CD4-positive, alpha-beta T cell (primary cell): Measurements from ENCODE around the gene SH3RF2. TPM values are rescaled to one million over a fixed set of nuclear protein-coding genes. Genes with fewer than 3 reads are reported as not detected.

Experiments used
- ATAC-seq: fragments of 200-7000 bp; cut with Tn5 transposase; one replicate; pipeline ENCODE4 v1.10.0; 2022; ENCODE audit warnings: mild to moderate bottlenecking; ENCODE audit not compliant: poor library complexity
- CTCF ChIA-PET: fragments of 350-600 bp; sonication (Branson Sonifier 250); formaldehyde crosslinking; loops from one replicate; lab custom pipeline; 2021; ENCODE audit warnings: antibody characterized with exemption, inconsistent platforms; lab: Charles Lee
- POLR2A ChIA-PET: fragments of 350-600 bp; sonication (Branson Sonifier 250); formaldehyde crosslinking; loops from one replicate; lab custom pipeline; 2021; ENCODE audit warnings: antibody characterized with exemption, inconsistent platforms; lab: Charles Lee
- DNase-seq, 14 experiments: peaks; one replicate each; pipeline ENCODE4 v3.0.0-alpha.2; 2013 to 2020; ENCODE audit warnings: mixed read lengths in 2 of 14
- H3K27ac ChIP-seq, 2 donors: one replicate each; pipeline versions ENCODE4 v1.5.1 to v1.7.0; 2013; ENCODE audit warnings: low read length in 2 of 2, low read depth in 1 of 2, mild to moderate bottlenecking in 1 of 2
- H3K27me3 ChIP-seq, 2 experiments: 1 replicate in 1 of 2; 2 replicates in 1 of 2; pipeline versions ENCODE4 v1.6.1 to v1.7.0; 2013; ENCODE audit warnings: low read length in 2 of 2, control low read depth in 1 of 2, mild to moderate bottlenecking in 1 of 2, moderate library complexity in 1 of 2; ENCODE audit not compliant: insufficient read depth in 2 of 2, control insufficient read depth in 1 of 2
- H3K36me3 ChIP-seq: one replicate; pipeline ENCODE4 v1.6.1; 2013; ENCODE audit warnings: low read length, control low read depth; ENCODE audit not compliant: insufficient read depth
- H3K4me1 ChIP-seq: one replicate; pipeline ENCODE4 v1.6.1; 2013; ENCODE audit warnings: low read length, control low read depth; ENCODE audit not compliant: insufficient read depth
- H3K4me3 ChIP-seq: one replicate; pipeline ENCODE4 v1.5.1; 2013; ENCODE audit warnings: mild to moderate bottlenecking, low read length, moderate library complexity
- H3K9me3 ChIP-seq, 2 experiments: 1 replicate in 1 of 2; 2 replicates in 1 of 2; pipeline versions ENCODE4 v1.6.1 to v1.7.0; 2013; ENCODE audit warnings: low read length in 2 of 2, mild to moderate bottlenecking in 2 of 2, control low read depth in 1 of 2, moderate library complexity in 1 of 2; ENCODE audit not compliant: control insufficient read depth in 1 of 2, insufficient read depth in 1 of 2
- H3K27ac Mint-ChIP-seq: one replicate; pipeline ENCODE4 v1.8.0; 2020; ENCODE audit warnings: mixed read lengths
- H3K27me3 Mint-ChIP-seq: one replicate; pipeline ENCODE4 v1.8.0; 2021; ENCODE audit warnings: mixed read lengths
- H3K36me3 Mint-ChIP-seq: one replicate; pipeline ENCODE4 v1.8.0; 2021; ENCODE audit warnings: low read depth, mixed read lengths
- H3K4me1 Mint-ChIP-seq: one replicate; pipeline ENCODE4 v1.8.0; 2021; ENCODE audit warnings: low read depth, mixed read lengths
- H3K4me3 Mint-ChIP-seq: one replicate; pipeline ENCODE4 v1.8.0; 2020; ENCODE audit warnings: mild to moderate bottlenecking, mixed read lengths
- H3K9me3 Mint-ChIP-seq: one replicate; pipeline ENCODE4 v1.8.0; 2020; ENCODE audit warnings: mixed read lengths
- intact Hi-C, 2 experiments: fragments of 100-400 bp; cut with DNase I in 1 of 2; cut with micrococcal nuclease in 1 of 2; formaldehyde crosslinking; loops; one replicate each; pipeline versions ENCODE4 v1.15.1 to v1.9.0; 2023 to 2025; cut with DNase I, micrococcal nuclease
- total RNA-seq, 174 experiments: library from RNA in 2 of 174; stranded (reverse) in 2 of 174; gene quantifications; one replicate each; pipeline ENCODE4 v1.2.3 and lab custom pipeline; 2021 to 2026
- TF ChIP-seq, protein P1 (sequence below): fragments of 200-600 bp; IDR thresholded peaks from one replicate; pipeline ENCODE4 v1.8.0; 2022; ENCODE audit warnings: antibody characterized with exemption, mild to moderate bottlenecking

Gene SH3RF2
- total RNA-seq, 2 experiments from 2014 or later, result 0.11 to 0.42 TPM

- H3K36me3 Mint-ChIP-seq, result no peaks in the 10 kb centered on the region
- no peaks in the 10 kb centered on the region for H3K9me3 Mint-ChIP-seq
- H3K27me3 ChIP-seq, result peaks cover 0 to 3% of the 10 kb centered on the region in 2 experiments
- H3K27ac Mint-ChIP-seq, result no peak overlapping the region
- ATAC-seq (no peak), DNase-seq (no peak)
- H3K9me3 ChIP-seq, result no peaks in the 10 kb centered on the region
- H3K36me3 ChIP-seq, result no peaks in the 10 kb centered on the region
- intact Hi-C loops, result no loop called here
- no peaks in the 10 kb centered on the region for H3K4me1 ChIP-seq
- no peak overlapping the region for H3K4me3 Mint-ChIP-seq
- H3K27me3 Mint-ChIP-seq, result peaks cover 5% of the 10 kb centered on the region
- ChIA-PET CTCF (no interaction called here), POLR2A (no interaction called here)
- no peak overlapping the region for H3K4me3 ChIP-seq
- H3K27ac ChIP-seq, result no peak overlapping the region
- TF ChIP-seq, protein P1, sequence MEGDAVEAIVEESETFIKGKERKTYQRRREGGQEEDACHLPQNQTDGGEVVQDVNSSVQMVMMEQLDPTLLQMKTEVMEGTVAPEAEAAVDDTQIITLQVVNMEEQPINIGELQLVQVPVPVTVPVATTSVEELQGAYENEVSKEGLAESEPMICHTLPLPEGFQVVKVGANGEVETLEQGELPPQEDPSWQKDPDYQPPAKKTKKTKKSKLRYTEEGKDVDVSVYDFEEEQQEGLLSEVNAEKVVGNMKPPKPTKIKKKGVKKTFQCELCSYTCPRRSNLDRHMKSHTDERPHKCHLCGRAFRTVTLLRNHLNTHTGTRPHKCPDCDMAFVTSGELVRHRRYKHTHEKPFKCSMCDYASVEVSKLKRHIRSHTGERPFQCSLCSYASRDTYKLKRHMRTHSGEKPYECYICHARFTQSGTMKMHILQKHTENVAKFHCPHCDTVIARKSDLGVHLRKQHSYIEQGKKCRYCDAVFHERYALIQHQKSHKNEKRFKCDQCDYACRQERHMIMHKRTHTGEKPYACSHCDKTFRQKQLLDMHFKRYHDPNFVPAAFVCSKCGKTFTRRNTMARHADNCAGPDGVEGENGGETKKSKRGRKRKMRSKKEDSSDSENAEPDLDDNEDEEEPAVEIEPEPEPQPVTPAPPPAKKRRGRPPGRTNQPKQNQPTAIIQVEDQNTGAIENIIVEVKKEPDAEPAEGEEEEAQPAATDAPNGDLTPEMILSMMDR, result no peak
- H3K4me1 Mint-ChIP-seq, result no peaks in the 10 kb centered on the region
Measured at GRCh38 chr5:145919413-145919812, 17.0 kb upstream of the SH3RF2 start.

DNA sequence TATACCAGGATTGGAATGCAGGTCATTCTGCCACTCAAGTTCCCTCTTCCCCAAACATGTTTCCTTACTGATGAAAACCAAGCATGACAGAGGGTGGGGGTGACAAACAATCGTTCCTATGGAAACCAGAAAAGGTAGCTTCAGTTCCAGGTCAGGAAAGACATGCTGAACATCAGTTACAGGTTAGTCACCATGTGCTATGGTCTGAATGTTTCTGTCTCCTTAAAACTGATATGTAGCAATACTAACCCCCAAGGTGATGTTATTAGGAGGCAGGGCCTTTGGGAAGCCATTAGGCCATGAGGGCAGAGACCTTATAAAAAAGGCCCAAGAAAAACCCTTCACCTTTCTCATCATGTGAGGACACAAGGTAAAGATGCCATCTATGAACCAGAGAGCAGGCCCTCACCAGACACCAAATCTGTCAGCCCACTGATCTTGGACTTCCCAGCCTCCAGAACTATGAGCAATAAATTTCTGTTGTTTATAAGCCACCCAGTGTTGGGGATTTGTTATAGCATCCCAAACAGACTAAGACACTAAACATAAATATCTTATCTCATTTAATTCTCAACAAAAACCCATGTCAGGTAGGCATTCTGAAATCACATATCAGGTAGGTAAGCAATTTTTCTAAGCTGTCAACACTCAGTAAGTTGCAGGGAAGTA lies 15.7 kb upstream of the SH3RF2 start:
- no peaks in the 10 kb centered on the region for H3K4me1 Mint-ChIP-seq
- H3K27ac Mint-ChIP-seq, result no peak overlapping the region
- CTCF ChIA-PET, result no interaction called here
- Histone ChIP-seq H3K27me3 (peaks cover 0 to 3% of the 10 kb centered on the region in 2 experiments), H3K9me3 (no peaks in the 10 kb centered on the region), H3K27ac (no peak overlapping the region), H3K36me3 (no peaks in the 10 kb centered on the region), H3K4me3 (no peak overlapping the region), H3K4me1 (no peaks in the 10 kb centered on the region)
- POLR2A ChIA-PET, result no interaction called here
- H3K4me3 Mint-ChIP-seq, result no peak overlapping the region
- no peak for DNase-seq
- peaks cover 5% of the 10 kb centered on the region for H3K27me3 Mint-ChIP-seq
- ATAC-seq, result no peak
- TF ChIP-seq, protein P1, result no peak
- H3K9me3 Mint-ChIP-seq, result no peaks in the 10 kb centered on the region
- intact Hi-C loops, result no loop called here
- no peaks in the 10 kb centered on the region for H3K36me3 Mint-ChIP-seq

DNA sequence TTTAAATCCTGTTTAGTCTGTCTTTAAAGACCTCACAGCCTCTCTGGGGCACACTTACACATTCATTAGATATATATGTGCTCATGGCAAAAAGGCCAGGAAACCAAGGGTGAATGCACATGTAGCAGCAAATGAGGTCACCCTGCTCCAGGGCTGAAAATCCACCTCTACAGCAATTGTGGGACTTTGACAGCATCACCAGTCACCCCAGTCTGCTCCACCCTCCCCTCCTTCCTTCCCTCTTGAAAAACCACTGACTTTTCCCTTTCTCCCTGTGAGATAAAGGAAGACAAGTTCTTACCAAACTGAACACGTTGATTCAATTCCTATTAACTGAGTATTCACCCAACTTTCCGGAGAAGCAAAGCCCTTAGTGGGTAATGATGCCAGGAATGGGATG lies 15.2 kb upstream of the SH3RF2 start:
- no peak overlapping the region for H3K27ac Mint-ChIP-seq
- H3K4me1 ChIP-seq, result no peaks in the 10 kb centered on the region
- peaks cover 0 to 3% of the 10 kb centered on the region in 2 experiments for H3K27me3 ChIP-seq
- ChIA-PET CTCF (no interaction called here), POLR2A (no interaction called here)
- H3K4me3 ChIP-seq, result no peak overlapping the region
- no peaks in the 10 kb centered on the region for H3K4me1 Mint-ChIP-seq
- intact Hi-C loops, result no loop called here
- ATAC-seq (no peak), DNase-seq (no peak)
- TF ChIP-seq, protein P1, result no peak
- H3K36me3 Mint-ChIP-seq, result no peaks in the 10 kb centered on the region
- no peak overlapping the region for H3K4me3 Mint-ChIP-seq
- no peak overlapping the region for H3K27ac ChIP-seq
- peaks cover 5% of the 10 kb centered on the region for H3K27me3 Mint-ChIP-seq
- no peaks in the 10 kb centered on the region for H3K9me3 ChIP-seq
- no peaks in the 10 kb centered on the region for H3K9me3 Mint-ChIP-seq
- H3K36me3 ChIP-seq, result no peaks in the 10 kb centered on the region
